ENCODE data around the gene AGPAT4.

- TF ChIP-seq POLR2AphosphoS5 (IDR thresholded peaks at IDR 0.05; ENCODE audit: low read depth, low read length) (no peak), NR2F1 (CRISPR knock-in tag; IDR thresholded peaks at IDR 0.05) (no peak), ZNF616 (CRISPR knock-in tag; IDR thresholded peaks at IDR 0.05; ENCODE audit: low read depth) (no peak), ZFP37 (CRISPR knock-in tag; IDR thresholded peaks at IDR 0.05; ENCODE audit: borderline replicate concordance) (no peak), CHD2 (IDR thresholded peaks at IDR 0.05; ENCODE audit: low read depth, low read length) (no peak), MAFK (conservative IDR thresholded peaks at IDR 0.05 in 1 of 2, IDR thresholded peaks at IDR 0.05 in 1 of 2; ENCODE audit: low read length in 2 of 2) (no peak)
Observed at GRCh38 chr6:161150136-161150535, 123.7 kb downstream of the AGPAT4 start.

All from HepG2 (cell line).